ENCODE results near the gene RAPGEF4. TPM values are rescaled to one million over a fixed set of nuclear protein-coding genes. Genes with fewer than 3 reads are reported as not detected.

RAPGEF4 gene
- total and polyA plus RNA-seq, 9 of the 15 experiments (the other 6 are each of a cell fraction or from before 2014, with no cell fraction given) = 0.04 to 0.33 (median 0.13) TPM; not detected in 6

GRCh38 chr2:172926785-172927640 is 191.4 kb downstream of the RAPGEF4 start:
- H3K4me3 ChIP-seq = no peak overlapping the region
- H2AFZ ChIP-seq (ENCODE audit: low read depth, low read length) = no peak overlapping the region
- H3K9me1 ChIP-seq (ENCODE audit: control insufficient read depth, insufficient read depth, low read length) = no peaks in the 10 kb centered on the region
- no peaks in the 10 kb centered on the region for H3K9me3 ChIP-seq (replicated peaks; ENCODE audit: control insufficient read depth, insufficient read depth, low read depth, low read length)
- WGBS (ENCODE audit: insufficient coverage, low coverage, missing lambda C conversion rate) = under 1% methylated on average over 7 of the region's 7 CpGs
- CTCF ChIA-PET (ENCODE audit: low intra/inter-chr PET ratio) = no interaction called here
- no peak for ATAC-seq
- FAIRE-seq = no peak
- peaks cover 0 to 3% of the 10 kb centered on the region in 2 experiments; a peak in 1 of 5 replicates for H3K27me3 ChIP-seq (ENCODE audit: control insufficient read depth in 2 of 2, insufficient read depth in 2 of 2, low read length in 2 of 2)
- POLR2A ChIA-PET = no interaction called here
- no TSS peak for BruUV-seq (replicated peaks)
- peaks cover 0 to 8% of the 10 kb centered on the region in 2 experiments; a peak in 3 of 5 replicates for H3K4me1 ChIP-seq (replicated peaks in 1 of 2; ENCODE audit: control insufficient read depth in 2 of 2, insufficient read depth in 2 of 2, low read length in 2 of 2)
- TF ChIP-seq POU5F1 (IDR thresholded peaks at IDR 0.05; ENCODE audit: borderline replicate concordance, low read depth, low read length, partially characterized antibody) (no peak), ARNT (IDR thresholded peaks at IDR 0.05) (no peak), TBP (optimal IDR thresholded peaks at IDR 0.05; ENCODE audit: low read depth, low read length) (no peak), RREB1 (CRISPR knock-in tag; IDR thresholded peaks at IDR 0.05) (no peak), NR2F6 (CRISPR knock-in tag; IDR thresholded peaks at IDR 0.05) (no peak), CHCHD3 (CRISPR knock-in tag; IDR thresholded peaks at IDR 0.05) (no peak), EZH2 (IDR thresholded peaks at IDR 0.05; ENCODE audit: borderline replicate concordance, low read depth, low read length) (no peak), ZNF184 (CRISPR knock-in tag; IDR thresholded peaks at IDR 0.05) (no peak), NR1H2 (CRISPR knock-in tag; IDR thresholded peaks at IDR 0.05) (no peak)
- TF ChIP-seq, protein P1, sequence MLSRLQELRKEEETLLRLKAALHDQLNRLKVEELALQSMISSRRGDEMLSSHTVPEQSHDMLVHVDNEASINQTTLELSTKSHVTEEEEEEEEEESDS (CRISPR knock-in tag; IDR thresholded peaks at IDR 0.05) = no peak
- TF ChIP-seq, protein P2, sequence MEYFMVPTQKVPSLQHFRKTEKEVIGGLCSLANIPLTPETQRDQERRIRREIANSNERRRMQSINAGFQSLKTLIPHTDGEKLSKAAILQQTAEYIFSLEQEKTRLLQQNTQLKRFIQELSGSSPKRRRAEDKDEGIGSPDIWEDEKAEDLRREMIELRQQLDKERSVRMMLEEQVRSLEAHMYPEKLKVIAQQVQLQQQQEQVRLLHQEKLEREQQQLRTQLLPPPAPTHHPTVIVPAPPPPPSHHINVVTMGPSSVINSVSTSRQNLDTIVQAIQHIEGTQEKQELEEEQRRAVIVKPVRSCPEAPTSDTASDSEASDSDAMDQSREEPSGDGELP (CRISPR knock-in tag; IDR thresholded peaks at IDR 0.05; ENCODE audit: borderline replicate concordance) = no peak
- TF ChIP-seq, protein P3, sequence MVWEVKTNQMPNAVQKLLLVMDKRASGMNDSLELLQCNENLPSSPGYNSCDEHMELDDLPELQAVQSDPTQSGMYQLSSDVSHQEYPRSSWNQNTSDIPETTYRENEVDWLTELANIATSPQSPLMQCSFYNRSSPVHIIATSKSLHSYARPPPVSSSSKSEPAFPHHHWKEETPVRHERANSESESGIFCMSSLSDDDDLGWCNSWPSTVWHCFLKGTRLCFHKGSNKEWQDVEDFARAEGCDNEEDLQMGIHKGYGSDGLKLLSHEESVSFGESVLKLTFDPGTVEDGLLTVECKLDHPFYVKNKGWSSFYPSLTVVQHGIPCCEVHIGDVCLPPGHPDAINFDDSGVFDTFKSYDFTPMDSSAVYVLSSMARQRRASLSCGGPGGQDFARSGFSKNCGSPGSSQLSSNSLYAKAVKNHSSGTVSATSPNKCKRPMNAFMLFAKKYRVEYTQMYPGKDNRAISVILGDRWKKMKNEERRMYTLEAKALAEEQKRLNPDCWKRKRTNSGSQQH (CRISPR knock-in tag; IDR thresholded peaks at IDR 0.05) = no peak
- no peak for DNase-seq (ENCODE audit: extremely low read depth in 1 of 4, low spot score in 3 of 4)
- H4K20me1 ChIP-seq (replicated peaks; ENCODE audit: control insufficient read depth, insufficient read depth, low read length) = no peaks in the 10 kb centered on the region
- H3K4me2 ChIP-seq (ENCODE audit: insufficient read depth, low read length) = no peak overlapping the region
- no peaks in the 10 kb centered on the region for H3K36me3 ChIP-seq (ENCODE audit: control insufficient read depth, insufficient read depth, low read length)
- H3K27ac ChIP-seq (ENCODE audit: extremely low read depth, low read depth, low read length) = no peak overlapping the region
- no peaks in the 10 kb centered on the region for H3K79me2 ChIP-seq (ENCODE audit: control insufficient read depth, insufficient read depth, low read length)
- in situ Hi-C loops (cut with MboI) = no loop called here
- no peak overlapping the region for H3K9ac ChIP-seq (ENCODE audit: insufficient read depth in 1 of 2, low read depth in 2 of 2, low read length in 2 of 2)
- intact Hi-C loops (cut with micrococcal nuclease) = no loop called here

All from K562 (cell line).